IPS-15b (cell line): Measurements from ENCODE around the gene TNS3.

ENCODE experiments used
- H3K27me3 ChIP-seq: one replicate; pipeline ENCODE4 v1.6.1; 2013; ENCODE audit warnings: low read length; ENCODE audit not compliant: control insufficient read depth, insufficient read depth
- H3K36me3 ChIP-seq: one replicate; pipeline ENCODE4 v1.6.1; 2013; ENCODE audit warnings: low read length; ENCODE audit not compliant: control insufficient read depth, insufficient read depth
- H3K4me1 ChIP-seq: one replicate; pipeline ENCODE4 v1.6.1; 2013; ENCODE audit warnings: mild to moderate bottlenecking, low read length; ENCODE audit not compliant: control insufficient read depth, insufficient read depth
- H3K4me3 ChIP-seq: one replicate; pipeline ENCODE4 v1.5.1; 2013; ENCODE audit warnings: low read depth, low read length
- H3K9ac ChIP-seq: one replicate; pipeline ENCODE4 v1.6.1; 2013; ENCODE audit warnings: low read depth, mild to moderate bottlenecking, low read length
- H3K9me3 ChIP-seq: one replicate; pipeline ENCODE4 v1.6.1; 2013; ENCODE audit warnings: mild to moderate bottlenecking, low read length; ENCODE audit not compliant: control insufficient read depth, insufficient read depth

TNS3 gene

DNA sequence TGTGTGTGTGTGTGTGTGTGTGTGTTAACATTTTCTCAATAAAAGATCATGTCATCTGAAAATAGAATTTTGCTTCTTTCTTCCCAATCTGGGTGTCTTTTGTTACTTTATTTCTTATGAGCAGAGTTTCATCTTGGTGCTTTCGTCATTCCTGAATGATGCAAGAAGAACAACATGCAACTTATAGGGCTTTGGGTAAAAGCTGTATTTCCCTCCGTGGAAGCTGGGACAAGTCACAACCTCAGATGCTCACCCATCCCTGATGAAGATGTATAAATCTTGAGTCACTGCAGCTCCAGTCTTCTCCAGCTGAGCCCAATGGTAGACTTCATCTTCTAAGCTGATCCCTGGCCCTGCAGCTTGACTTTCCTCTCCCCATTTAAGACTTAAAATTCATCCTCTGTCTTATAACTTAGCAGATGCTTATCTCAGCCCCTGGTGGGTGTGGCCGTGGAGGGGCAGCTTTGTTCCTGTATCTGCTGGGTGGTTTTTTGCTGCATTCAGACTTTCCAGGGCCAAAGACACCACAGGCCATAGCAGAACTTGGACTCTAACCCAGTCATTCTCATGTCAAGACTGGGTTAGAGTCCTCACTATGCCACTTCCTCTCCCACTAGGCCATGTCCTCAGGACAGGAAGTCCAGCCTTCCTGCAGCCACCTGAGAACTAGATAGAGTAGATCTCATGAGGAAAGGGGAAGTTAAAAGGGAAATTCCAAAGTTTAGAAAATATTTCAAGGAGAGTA, 356.4 kb downstream of the TNS3 start:
- no peaks in the 10 kb centered on the region for H3K36me3 ChIP-seq
- no peaks in the 10 kb centered on the region for H3K9me3 ChIP-seq
- no peaks in the 10 kb centered on the region for H3K27me3 ChIP-seq
- no peak overlapping the region for H3K9ac ChIP-seq
- no peak overlapping the region for H3K4me3 ChIP-seq
- H3K4me1 ChIP-seq = no peaks in the 10 kb centered on the region
